Subcutaneous abdominal adipose tissue (tissue), 5 donors: ENCODE data around the gene INTS1.

Source experiments
- H3K27ac ChIP-seq: one replicate; pipeline ENCODE4 v1.7.0; 2013; ENCODE audit warnings: low read depth, mild to moderate bottlenecking, inconsistent platforms, low read length, moderate library complexity
- H3K27me3 ChIP-seq, 5 donors: one replicate each; pipeline ENCODE4 v1.7.0; 2013; ENCODE audit warnings: low read length in 5 of 5, inconsistent platforms in 1 of 5; ENCODE audit not compliant: control insufficient read depth in 5 of 5, insufficient read depth in 4 of 5
- H3K36me3 ChIP-seq, 5 donors: one replicate each; pipeline ENCODE4 v1.7.0; 2013; ENCODE audit warnings: low read length in 5 of 5; ENCODE audit not compliant: control insufficient read depth in 5 of 5, insufficient read depth in 5 of 5
- H3K4me1 ChIP-seq, 5 donors: one replicate each; pipeline ENCODE4 v1.7.0; 2013; ENCODE audit warnings: low read length in 5 of 5, mild to moderate bottlenecking in 3 of 5, moderate library complexity in 1 of 5; ENCODE audit not compliant: control insufficient read depth in 5 of 5, insufficient read depth in 5 of 5
- H3K4me3 ChIP-seq, 5 donors: one replicate each; pipeline ENCODE4 v1.7.0; 2013; ENCODE audit warnings: low read length in 5 of 5, low read depth in 1 of 5
- H3K9ac ChIP-seq, 5 donors: one replicate each; pipeline ENCODE4 v1.7.0; 2013; ENCODE audit warnings: low read length in 5 of 5, mild to moderate bottlenecking in 4 of 5, moderate library complexity in 3 of 5
- H3K9me3 ChIP-seq, 5 donors: one replicate each; pipeline ENCODE4 v1.7.0; 2013; ENCODE audit warnings: low read length in 5 of 5; ENCODE audit not compliant: control insufficient read depth in 5 of 5
- donor health status: healthy.
- donor health status: healthy.
- donor health status: healthy.
- donor health status: healthy.
- donor health status: healthy.

The INTS1 gene

DNA sequence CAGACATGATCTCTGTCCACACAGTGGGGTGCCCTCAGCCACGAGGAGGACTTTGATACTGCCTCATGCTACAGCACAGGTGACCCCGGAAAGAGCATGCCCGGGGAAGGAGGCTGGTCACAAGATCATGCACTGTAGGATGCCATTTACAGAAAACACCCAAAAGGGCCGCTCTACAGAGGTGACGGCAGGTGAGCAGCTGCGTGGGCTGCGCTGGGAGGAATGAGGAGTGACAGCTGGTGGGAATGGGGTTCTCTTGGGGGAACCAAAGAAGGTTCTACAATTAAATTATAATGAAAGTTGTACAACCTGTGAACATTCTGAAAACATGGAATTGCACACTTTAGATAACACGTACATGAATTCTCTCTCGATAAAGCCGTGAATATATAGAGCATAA, 12.0 kb downstream of the INTS1 start:
- H3K27ac ChIP-seq: no peak overlapping the region
- peaks cover 0 to 2% (median 0%) of the 10 kb centered on the region in 5 donors for H3K4me1 ChIP-seq
- H3K36me3 ChIP-seq: peaks cover 0 to 98% (median 92%) of the 10 kb centered on the region in 5 donors
- H3K9me3 ChIP-seq: no peaks in the 10 kb centered on the region
- no peak overlapping the region for H3K9ac ChIP-seq
- H3K4me3 ChIP-seq: no peak overlapping the region
- H3K27me3 ChIP-seq: no peaks in the 10 kb centered on the region

DNA sequence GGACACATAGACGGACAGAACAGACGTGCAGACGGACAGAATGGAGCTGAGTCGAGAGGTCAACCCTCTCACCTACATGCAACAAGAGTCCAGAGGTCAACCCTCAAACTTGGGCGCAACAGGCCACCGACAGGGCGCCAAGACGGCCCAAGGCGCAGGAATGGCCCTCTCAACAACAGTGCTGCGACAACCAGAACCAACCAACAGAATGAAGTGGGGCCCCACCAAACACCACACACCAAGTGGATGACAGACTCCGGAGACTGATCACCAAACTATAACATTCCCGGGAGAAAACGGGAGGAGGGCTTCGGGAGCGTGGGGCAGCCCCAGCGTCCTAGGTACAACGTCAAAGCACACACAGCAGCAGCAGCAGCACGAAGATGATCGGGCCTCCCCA, 13.4 kb downstream of the INTS1 start:
- Histone ChIP-seq H3K27ac (no peak overlapping the region), H3K36me3 (peaks cover 0 to 98% (median 90%) of the 10 kb centered on the region in 5 donors), H3K9ac (no peak overlapping the region), H3K9me3 (no peaks in the 10 kb centered on the region), H3K4me3 (no peak overlapping the region), H3K4me1 (peaks cover 0 to 2% (median 0%) of the 10 kb centered on the region in 5 donors), H3K27me3 (no peaks in the 10 kb centered on the region)

DNA sequence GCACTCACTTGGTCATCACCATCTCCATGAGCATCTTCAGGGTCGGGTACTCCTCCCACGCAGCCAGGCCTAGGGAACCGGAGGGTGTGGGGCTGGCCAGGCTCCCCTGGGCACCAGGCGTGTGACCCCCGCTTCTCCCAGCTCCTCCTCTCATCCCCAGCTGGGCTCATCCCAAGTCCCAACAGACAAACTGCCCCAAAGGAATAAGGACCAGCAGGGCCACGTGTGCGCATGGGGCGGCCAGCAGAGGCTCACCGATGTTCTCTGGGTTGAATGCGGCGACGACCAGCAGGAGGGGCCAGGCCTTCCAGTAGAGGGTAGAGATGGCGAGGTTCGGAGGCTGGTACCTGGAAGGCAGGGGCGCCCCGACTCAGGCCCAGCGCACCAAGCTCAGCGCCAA, 14.9 kb downstream of the INTS1 start:
- no peak overlapping the region for H3K9ac ChIP-seq
- peaks cover 0 to 97% (median 89%) of the 10 kb centered on the region in 5 donors for H3K36me3 ChIP-seq
- no peak overlapping the region for H3K27ac ChIP-seq
- H3K4me1 ChIP-seq: peaks cover 0 to 2% (median 0%) of the 10 kb centered on the region in 5 donors
- H3K4me3 ChIP-seq: no peak overlapping the region
- no peaks in the 10 kb centered on the region for H3K27me3 ChIP-seq
- H3K9me3 ChIP-seq: no peaks in the 10 kb centered on the region

- H3K36me3 ChIP-seq: peaks cover 0 to 97% (median 92%) of the 10 kb centered on the region in 5 donors
Observed at GRCh38 chr7:1488016-1488415, 16.2 kb downstream of the INTS1 start.

GRCh38 chr7:1487466-1487865, 16.7 kb downstream of the INTS1 start:
- no peak overlapping the region for H3K27ac ChIP-seq
- no peaks in the 10 kb centered on the region for H3K27me3 ChIP-seq
- H3K4me3 ChIP-seq: no peak overlapping the region
- H3K36me3 ChIP-seq: peaks cover 0 to 99% (median 96%) of the 10 kb centered on the region in 5 donors
- no peaks in the 10 kb centered on the region for H3K9me3 ChIP-seq
- no peak overlapping the region for H3K9ac ChIP-seq
- H3K4me1 ChIP-seq: peaks cover 0 to 2% (median 0%) of the 10 kb centered on the region in 5 donors

More at GRCh38 chr7:1488016-1488415, 16.2 kb downstream of the INTS1 start:
- H3K27me3 ChIP-seq: no peaks in the 10 kb centered on the region
- no peak overlapping the region for H3K9ac ChIP-seq
- no peak overlapping the region for H3K27ac ChIP-seq
- no peaks in the 10 kb centered on the region for H3K9me3 ChIP-seq
- H3K4me3 ChIP-seq: no peak overlapping the region
- peaks cover 0 to 2% (median 0%) of the 10 kb centered on the region in 5 donors for H3K4me1 ChIP-seq

GRCh38 chr7:1486571-1486970, 17.6 kb downstream of the INTS1 start:
- Histone ChIP-seq H3K27me3 (no peaks in the 10 kb centered on the region), H3K9ac (no peak overlapping the region), H3K27ac (no peak overlapping the region), H3K4me1 (peaks cover 0 to 2% (median 0%) of the 10 kb centered on the region in 5 donors), H3K36me3 (peaks cover 0 to 99% (median 94%) of the 10 kb centered on the region in 5 donors), H3K4me3 (no peak overlapping the region), H3K9me3 (no peaks in the 10 kb centered on the region)

- H3K4me1 ChIP-seq: no peaks in the 10 kb centered on the region
- no peaks in the 10 kb centered on the region for H3K27me3 ChIP-seq
- no peak overlapping the region for H3K9ac ChIP-seq
- peaks cover 0 to 97% (median 92%) of the 10 kb centered on the region in 5 donors for H3K36me3 ChIP-seq
- H3K27ac ChIP-seq: no peak overlapping the region
- no peak overlapping the region for H3K4me3 ChIP-seq
- H3K9me3 ChIP-seq: no peaks in the 10 kb centered on the region
Observed at GRCh38 chr7:1485156-1485555, 19.0 kb downstream of the INTS1 start.

- Histone ChIP-seq H3K9me3 (no peaks in the 10 kb centered on the region), H3K9ac (no peak overlapping the region), H3K4me1 (no peaks in the 10 kb centered on the region), H3K27me3 (no peaks in the 10 kb centered on the region), H3K27ac (no peak overlapping the region), H3K36me3 (peaks cover 0 to 97% (median 93%) of the 10 kb centered on the region in 5 donors), H3K4me3 (no peak overlapping the region)
Observed at GRCh38 chr7:1484569-1484968, 19.6 kb downstream of the INTS1 start.

DNA sequence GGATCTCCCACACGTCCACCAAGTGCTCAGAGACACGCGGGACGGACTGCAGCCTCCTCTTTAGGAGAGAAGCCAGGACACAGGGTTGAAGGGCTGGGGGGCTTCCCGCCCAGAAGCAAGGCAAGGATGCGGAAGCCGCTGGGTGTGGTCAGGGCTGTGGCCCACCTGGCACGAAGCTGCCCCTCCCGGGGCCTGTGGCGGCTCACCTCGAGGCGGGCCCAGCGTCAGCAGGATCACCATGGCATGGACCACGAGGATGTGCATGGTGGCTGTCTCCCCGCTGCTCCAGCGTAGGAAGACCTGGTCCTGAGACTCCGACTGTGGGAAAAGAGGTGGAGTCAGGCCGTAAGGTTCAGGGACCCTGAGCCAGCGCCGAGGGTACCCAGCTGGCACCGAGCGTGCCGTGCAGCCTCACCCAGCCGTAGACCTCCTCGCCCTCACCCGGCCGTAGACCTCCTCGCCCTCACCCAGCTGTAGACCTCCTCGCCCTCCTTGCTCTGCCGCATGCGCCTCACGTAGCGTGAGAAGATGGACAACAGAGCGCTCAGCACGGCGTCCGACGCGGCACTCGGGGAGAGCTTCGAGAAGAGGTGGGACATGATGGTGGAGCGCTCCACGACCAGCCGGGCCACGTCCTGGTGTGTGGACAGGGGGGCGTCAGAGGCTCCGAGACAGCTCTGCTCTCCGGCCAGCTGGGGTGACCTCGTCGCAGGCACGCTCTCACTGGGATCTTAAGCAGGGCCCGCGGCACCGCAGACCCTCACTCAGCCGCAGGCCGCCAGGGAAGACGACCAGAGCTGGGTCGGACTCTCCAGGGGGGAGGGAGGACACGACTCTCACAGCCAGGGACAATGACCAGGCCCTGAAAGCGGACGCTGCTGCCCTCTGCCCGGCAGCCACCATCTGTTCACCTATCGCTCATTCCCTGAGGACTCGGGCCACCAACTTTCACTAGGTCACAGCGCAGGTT, 20.4 kb downstream of the INTS1 start:
- Histone ChIP-seq H3K36me3 (peaks cover 0 to 97% (median 93%) of the 10 kb centered on the region in 5 donors), H3K4me1 (no peaks in the 10 kb centered on the region), H3K27ac (no peak overlapping the region), H3K9me3 (no peaks in the 10 kb centered on the region), H3K9ac (no peak overlapping the region), H3K27me3 (no peaks in the 10 kb centered on the region), H3K4me3 (no peak overlapping the region)

GRCh38 chr7:1483079-1483478, 21.1 kb downstream of the INTS1 start:
- Histone ChIP-seq H3K27ac (no peak overlapping the region), H3K4me1 (no peaks in the 10 kb centered on the region), H3K9ac (no peak overlapping the region), H3K36me3 (peaks cover 0 to 97% (median 93%) of the 10 kb centered on the region in 5 donors), H3K27me3 (no peaks in the 10 kb centered on the region), H3K9me3 (no peaks in the 10 kb centered on the region), H3K4me3 (no peak overlapping the region)
